ENCODE measurements around the gene PNPLA7. TPM values are rescaled to one million over a fixed set of nuclear protein-coding genes. Genes with fewer than 3 reads are reported as not detected.

Gene PNPLA7
- total and polyA plus RNA-seq, 4 donors = 0.79 to 8.9 (median 7.7) TPM

DNA sequence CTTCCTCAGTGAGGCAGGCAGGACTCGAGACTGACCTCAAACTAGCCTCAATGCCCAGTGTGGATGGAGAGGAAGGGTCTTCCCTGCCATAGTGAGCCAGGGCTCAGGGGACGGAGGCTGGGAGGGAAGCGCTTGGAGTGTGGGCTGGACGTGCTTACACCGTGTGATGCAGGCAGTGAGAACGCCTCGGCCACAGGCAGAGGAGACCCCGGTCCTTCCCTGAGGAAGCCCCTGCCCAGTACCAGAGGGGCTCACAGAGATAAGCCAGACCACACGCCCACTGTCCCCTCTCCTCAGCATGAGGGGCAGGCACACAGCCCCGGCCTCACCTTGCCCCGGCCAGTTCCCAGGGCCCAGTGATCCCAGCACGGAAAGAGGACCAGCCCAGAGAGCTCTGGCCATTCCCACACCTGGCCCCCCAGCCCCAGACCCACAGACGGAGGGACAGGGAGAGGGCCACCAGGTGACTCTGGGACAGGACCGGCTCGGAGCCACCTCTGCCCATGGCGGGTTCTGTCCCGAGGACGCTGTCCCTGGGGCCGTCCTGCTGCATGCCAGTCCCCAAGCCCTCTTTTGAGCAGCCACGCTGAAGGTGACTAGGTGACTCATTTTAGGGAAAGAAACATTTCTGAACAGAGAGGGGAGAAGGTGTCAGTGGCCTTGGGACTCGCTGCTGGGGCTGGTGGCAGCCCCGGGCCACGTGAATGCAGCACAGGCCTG is 85.0 kb downstream of the PNPLA7 start:
- Histone ChIP-seq H3K9me3 (ENCODE audit: control insufficient read depth in 4 of 4, insufficient read depth in 3 of 4, low read length in 3 of 4) (no peaks in the 10 kb centered on the region), H3K4me1 (ENCODE audit: control insufficient read depth in 5 of 5, insufficient read depth in 5 of 5, low read length in 5 of 5) (no peaks in the 10 kb centered on the region), H3K36me3 (ENCODE audit: control insufficient read depth in 4 of 4, insufficient read depth in 4 of 4, low read length in 4 of 4) (peaks cover 0 to 3% (median 0%) of the 10 kb centered on the region in 4 donors), H3K27me3 (ENCODE audit: control insufficient read depth in 3 of 3, insufficient read depth in 3 of 3, low read length in 2 of 3) (no peaks in the 10 kb centered on the region), H3K27ac (ENCODE audit: low read depth in 1 of 2, low read length in 1 of 2) (no peak overlapping the region), H3K9ac (ENCODE audit: insufficient read depth in 1 of 2, low read length in 2 of 2) (no peak overlapping the region), H3K4me3 (no peak overlapping the region)
- ATAC-seq (ENCODE audit: insufficient read depth, low FRiP score) = no peak
- WGBS, 2 donors = 90 to 97% methylated on average over 23 of the region's 23 CpGs
- TF ChIP-seq, protein P1, sequence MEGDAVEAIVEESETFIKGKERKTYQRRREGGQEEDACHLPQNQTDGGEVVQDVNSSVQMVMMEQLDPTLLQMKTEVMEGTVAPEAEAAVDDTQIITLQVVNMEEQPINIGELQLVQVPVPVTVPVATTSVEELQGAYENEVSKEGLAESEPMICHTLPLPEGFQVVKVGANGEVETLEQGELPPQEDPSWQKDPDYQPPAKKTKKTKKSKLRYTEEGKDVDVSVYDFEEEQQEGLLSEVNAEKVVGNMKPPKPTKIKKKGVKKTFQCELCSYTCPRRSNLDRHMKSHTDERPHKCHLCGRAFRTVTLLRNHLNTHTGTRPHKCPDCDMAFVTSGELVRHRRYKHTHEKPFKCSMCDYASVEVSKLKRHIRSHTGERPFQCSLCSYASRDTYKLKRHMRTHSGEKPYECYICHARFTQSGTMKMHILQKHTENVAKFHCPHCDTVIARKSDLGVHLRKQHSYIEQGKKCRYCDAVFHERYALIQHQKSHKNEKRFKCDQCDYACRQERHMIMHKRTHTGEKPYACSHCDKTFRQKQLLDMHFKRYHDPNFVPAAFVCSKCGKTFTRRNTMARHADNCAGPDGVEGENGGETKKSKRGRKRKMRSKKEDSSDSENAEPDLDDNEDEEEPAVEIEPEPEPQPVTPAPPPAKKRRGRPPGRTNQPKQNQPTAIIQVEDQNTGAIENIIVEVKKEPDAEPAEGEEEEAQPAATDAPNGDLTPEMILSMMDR (IDR thresholded peaks at IDR 0.05; ENCODE audit: control extremely low read depth, extremely low read depth) = no peak
- DNase-seq = peak in 1 of 3 donors; percentile 11

DNA sequence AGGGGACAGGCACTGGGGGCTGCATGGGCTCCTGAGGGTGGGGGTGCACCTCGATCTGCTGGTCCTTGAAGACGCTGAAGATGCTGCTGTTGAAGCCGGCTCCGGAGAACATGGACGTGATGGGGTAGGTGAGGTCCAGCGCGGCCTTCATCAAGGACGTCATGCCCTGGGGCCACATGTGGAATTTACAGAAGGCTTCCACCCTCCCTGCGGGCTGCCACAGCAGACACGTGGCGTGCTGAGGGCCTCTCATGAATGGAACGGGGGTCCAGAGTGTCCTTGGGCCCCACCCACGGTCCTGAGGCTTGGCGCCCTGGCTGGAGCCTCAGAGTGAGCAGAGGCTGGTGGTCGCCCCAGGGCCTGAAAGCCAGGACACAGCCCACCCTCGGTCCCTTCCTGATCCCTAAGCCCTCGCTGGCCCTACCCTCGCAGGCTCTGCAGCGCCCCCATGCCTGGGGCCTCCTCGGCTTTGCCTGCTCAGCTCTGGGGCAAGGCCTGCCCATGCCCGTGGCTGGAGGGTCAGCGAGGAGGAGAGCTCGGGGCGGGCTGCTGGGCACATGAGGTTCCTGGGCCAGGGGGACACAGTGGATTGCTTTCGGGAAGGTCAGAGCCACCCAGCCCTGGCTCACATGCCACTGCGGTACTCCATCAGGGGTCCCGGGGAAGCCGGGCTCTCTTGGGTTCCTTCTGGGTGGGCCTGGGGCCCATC is 85.8 kb downstream of the PNPLA7 start:
- Histone ChIP-seq H3K27me3 (ENCODE audit: control insufficient read depth in 3 of 3, insufficient read depth in 3 of 3, low read length in 2 of 3) (no peaks in the 10 kb centered on the region), H3K4me3 (no peak overlapping the region), H3K27ac (ENCODE audit: low read depth in 1 of 2, low read length in 1 of 2) (no peak overlapping the region), H3K9ac (ENCODE audit: insufficient read depth in 1 of 2, low read length in 2 of 2) (no peak overlapping the region), H3K9me3 (ENCODE audit: control insufficient read depth in 4 of 4, insufficient read depth in 3 of 4, low read length in 3 of 4) (no peaks in the 10 kb centered on the region), H3K36me3 (ENCODE audit: control insufficient read depth in 4 of 4, insufficient read depth in 4 of 4, low read length in 4 of 4) (peaks cover 0 to 3% (median 0%) of the 10 kb centered on the region in 4 donors), H3K4me1 (ENCODE audit: control insufficient read depth in 5 of 5, insufficient read depth in 5 of 5, low read length in 5 of 5) (peaks cover 0 to 7% (median 3%) of the 10 kb centered on the region in 5 donors)
- ATAC-seq (ENCODE audit: insufficient read depth, low FRiP score) (no peak), DNase-seq (no peak)
- 93 to 95% methylated on average over 28 of the region's 28 CpGs for WGBS, 2 donors
- TF ChIP-seq, protein P1 (IDR thresholded peaks at IDR 0.05; ENCODE audit: control extremely low read depth, extremely low read depth) = no peak

DNA sequence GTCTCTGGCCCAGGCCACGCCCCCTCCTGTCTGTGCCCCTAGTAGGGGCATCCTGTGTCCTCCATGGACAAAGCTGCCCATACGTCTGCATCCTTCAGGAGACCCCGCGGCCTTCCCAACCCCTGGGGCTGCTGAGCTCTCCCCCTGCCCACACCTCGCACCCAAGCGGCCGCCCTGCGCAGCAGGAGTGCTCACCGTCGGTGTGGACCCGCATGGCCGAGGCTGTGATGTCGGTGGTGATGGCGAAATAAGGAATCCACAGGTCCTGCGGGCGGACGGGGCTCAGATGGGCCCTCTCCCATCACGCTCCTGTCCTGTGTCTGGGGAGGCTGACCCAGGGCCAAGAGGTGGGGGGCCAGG is 86.3 kb downstream of the PNPLA7 start:
- 91 to 95% methylated on average over 18 of the region's 18 CpGs for WGBS, 2 donors
- TF ChIP-seq, protein P1 (IDR thresholded peaks at IDR 0.05; ENCODE audit: control extremely low read depth, extremely low read depth) = no peak
- no peak for DNase-seq
- no peak overlapping the region for H3K4me3 ChIP-seq
- H3K9me3 ChIP-seq (ENCODE audit: control insufficient read depth in 4 of 4, insufficient read depth in 3 of 4, low read length in 3 of 4) = no peaks in the 10 kb centered on the region
- H3K36me3 ChIP-seq (ENCODE audit: control insufficient read depth in 4 of 4, insufficient read depth in 4 of 4, low read length in 4 of 4) = peaks cover 0 to 3% (median 0%) of the 10 kb centered on the region in 4 donors
- H3K27me3 ChIP-seq (ENCODE audit: control insufficient read depth in 3 of 3, insufficient read depth in 3 of 3, low read length in 2 of 3) = no peaks in the 10 kb centered on the region
- H3K9ac ChIP-seq (ENCODE audit: insufficient read depth in 1 of 2, low read length in 2 of 2) = no peak overlapping the region
- no peak for ATAC-seq (ENCODE audit: insufficient read depth, low FRiP score)
- peaks cover 0 to 9% (median 3%) of the 10 kb centered on the region in 5 donors for H3K4me1 ChIP-seq (ENCODE audit: control insufficient read depth in 5 of 5, insufficient read depth in 5 of 5, low read length in 5 of 5)
- no peak overlapping the region for H3K27ac ChIP-seq (ENCODE audit: low read depth in 1 of 2, low read length in 1 of 2)

Measured in lung (tissue), 12 donors.